Measurements from ENCODE around the gene AP2A1. TPM values are rescaled to one million over a fixed set of nuclear protein-coding genes. Genes with fewer than 3 reads are reported as not detected.
A peak's percentile ranks its signal among the peaks of the same experiment; 100 is the strongest.

The AP2A1 gene
- total RNA-seq, 2 experiments from 2014 or later, result 78.0 to 79.2 TPM

- Mint-ChIP-seq H3K9me3 (no peaks in the 10 kb centered on the region), H3K27ac (no peak overlapping the region), H3K27me3 (no peaks in the 10 kb centered on the region), H3K36me3 (ENCODE audit: low read depth) (peaks cover 51% of the 10 kb centered on the region), H3K4me1 (no peaks in the 10 kb centered on the region), H3K4me3 (no peak overlapping the region)
- DNase-seq, result no peak
- ChIA-PET CTCF (interaction anchor here (1.3 kb wide), 1 partner anchor 17 kb away, joined by 3 read pairs; no protein-coding TSS in a partner anchor), POLR2A (no interaction called here)
Observed at GRCh38 chr19:49787746-49788145, 20.9 kb downstream of the AP2A1 start.

DNA sequence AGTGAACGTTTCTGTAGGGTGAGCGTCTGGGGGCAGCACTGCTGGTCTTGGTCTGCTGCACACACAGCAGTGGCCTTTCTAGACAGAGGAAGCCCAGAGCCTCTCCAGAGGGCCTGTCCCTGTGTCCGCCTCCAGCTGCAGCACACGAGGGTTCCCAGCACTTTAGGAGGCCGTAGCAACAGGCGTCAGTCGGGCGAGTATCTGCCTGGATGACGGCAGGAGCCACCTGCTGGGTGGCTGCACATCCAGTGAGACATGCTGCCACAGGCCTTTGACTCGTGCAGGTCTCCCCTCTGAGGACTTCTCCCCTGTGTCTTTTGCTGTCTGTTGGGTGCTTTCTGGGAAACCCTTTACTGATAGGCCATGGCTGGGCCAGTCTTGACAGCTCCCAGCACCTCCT is 22.1 kb downstream of the AP2A1 start:
- no peaks in the 10 kb centered on the region for H3K27me3 Mint-ChIP-seq
- CTCF ChIA-PET, result no interaction called here
- no peak overlapping the region for H3K4me3 Mint-ChIP-seq
- no peak for DNase-seq
- peaks cover 48% of the 10 kb centered on the region for H3K36me3 Mint-ChIP-seq (ENCODE audit: low read depth)
- no peaks in the 10 kb centered on the region for H3K9me3 Mint-ChIP-seq
- no peak overlapping the region for H3K27ac Mint-ChIP-seq
- POLR2A ChIA-PET, result no interaction called here
- peaks cover 2% of the 10 kb centered on the region for H3K4me1 Mint-ChIP-seq

- H3K4me3 Mint-ChIP-seq, result no peak overlapping the region
- ChIA-PET POLR2A (no interaction called here), CTCF (no interaction called here)
Observed at GRCh38 chr19:49790866-49791265, 24.1 kb downstream of the AP2A1 start.

GRCh38 chr19:49791776-49792445 is 25.1 kb downstream of the AP2A1 start:
- ChIA-PET CTCF (no interaction called here), POLR2A (no interaction called here)
- Mint-ChIP-seq H3K36me3 (ENCODE audit: low read depth) (peaks cover 48% of the 10 kb centered on the region), H3K9me3 (no peaks in the 10 kb centered on the region), H3K4me1 (peaks cover 2% of the 10 kb centered on the region), H3K27ac (no peak overlapping the region), H3K27me3 (no peaks in the 10 kb centered on the region), H3K4me3 (no peak overlapping the region)
- DNase-seq, result no peak

More at GRCh38 chr19:49790866-49791265, 24.1 kb downstream of the AP2A1 start:
- no peak for DNase-seq
- Mint-ChIP-seq H3K27ac (no peak overlapping the region), H3K27me3 (no peaks in the 10 kb centered on the region), H3K36me3 (ENCODE audit: low read depth) (peaks cover 49% of the 10 kb centered on the region), H3K4me1 (peaks cover 2% of the 10 kb centered on the region), H3K9me3 (no peaks in the 10 kb centered on the region)

DNA sequence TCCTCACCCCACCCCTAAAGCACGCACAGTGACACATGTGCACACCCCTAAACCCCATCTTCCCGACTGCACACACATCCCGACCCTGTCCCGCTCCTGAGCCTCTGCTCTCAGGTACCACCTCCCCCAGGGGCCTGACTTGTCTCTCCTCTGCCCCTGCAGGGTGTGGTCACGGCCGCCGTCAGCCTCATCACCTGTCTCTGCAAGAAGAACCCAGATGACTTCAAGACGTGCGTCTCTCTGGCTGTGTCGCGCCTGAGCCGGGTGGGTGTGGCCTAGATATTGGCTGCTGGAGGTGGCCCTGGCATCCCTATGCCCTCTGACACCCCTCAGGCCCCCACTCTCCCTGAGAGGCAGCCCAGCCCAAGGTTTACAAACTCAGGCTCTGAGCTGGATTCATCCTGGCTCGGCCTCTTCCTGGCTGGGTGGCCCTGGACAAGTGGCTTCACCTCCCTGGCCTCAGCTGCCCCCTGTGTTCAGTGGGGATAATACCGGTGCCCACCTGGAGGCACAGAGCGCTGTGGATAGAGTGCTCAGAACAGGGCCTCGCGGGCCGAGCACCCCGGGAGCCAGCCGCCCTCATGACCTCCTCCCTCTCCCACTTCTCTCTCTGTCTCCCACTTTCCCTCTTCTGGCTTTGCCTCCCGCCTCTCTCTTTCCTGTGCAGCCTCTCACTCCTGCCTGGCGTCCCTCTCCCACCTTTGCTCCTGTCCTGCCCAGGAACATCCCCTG is 26.2 kb downstream of the AP2A1 start:
- Mint-ChIP-seq H3K4me3 (no peak overlapping the region), H3K27me3 (no peaks in the 10 kb centered on the region), H3K27ac (peak overlapping the region; percentile 26), H3K36me3 (ENCODE audit: low read depth) (peaks cover 43% of the 10 kb centered on the region), H3K4me1 (peaks cover 2% of the 10 kb centered on the region), H3K9me3 (no peaks in the 10 kb centered on the region)
- ChIA-PET POLR2A (interaction anchor here (1.2 kb wide), 1 partner anchor 10 kb away, joined by 3 read pairs; no protein-coding TSS in a partner anchor), CTCF (interaction anchor here (0.6 to 0.8 kb wide), 3 partner anchors 76 to 789 kb away, joined by 3 to 4 read pairs (median 3); no protein-coding TSS in a partner anchor)
- DNase-seq, result no peak

DNA sequence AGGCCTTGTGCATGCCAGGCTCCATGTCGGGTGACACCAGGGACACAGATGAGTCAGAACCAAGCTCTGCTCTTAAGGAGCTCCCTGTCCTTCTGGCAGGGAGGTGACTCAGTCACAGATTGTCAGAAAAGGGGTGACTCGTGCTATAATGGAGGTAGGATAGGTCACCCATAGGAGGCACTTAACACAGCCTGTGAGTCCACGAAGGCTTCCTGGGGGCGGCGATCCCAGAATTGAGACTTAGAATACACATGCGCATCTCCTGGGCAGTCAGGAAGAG is 26.7 kb downstream of the AP2A1 start:
- Mint-ChIP-seq H3K4me3 (no peak overlapping the region), H3K4me1 (peaks cover 2% of the 10 kb centered on the region), H3K27me3 (no peaks in the 10 kb centered on the region), H3K36me3 (ENCODE audit: low read depth) (peaks cover 40% of the 10 kb centered on the region), H3K27ac (peak overlapping the region; percentile 26), H3K9me3 (no peaks in the 10 kb centered on the region)
- ChIA-PET POLR2A (interaction anchor here (1.2 kb wide), 1 partner anchor 10 kb away, joined by 3 read pairs; no protein-coding TSS in a partner anchor), CTCF (interaction anchor here (0.6 to 0.8 kb wide), 3 partner anchors 76 to 789 kb away, joined by 3 to 4 read pairs (median 3); no protein-coding TSS in a partner anchor)
- DNase-seq, result no peak

DNA sequence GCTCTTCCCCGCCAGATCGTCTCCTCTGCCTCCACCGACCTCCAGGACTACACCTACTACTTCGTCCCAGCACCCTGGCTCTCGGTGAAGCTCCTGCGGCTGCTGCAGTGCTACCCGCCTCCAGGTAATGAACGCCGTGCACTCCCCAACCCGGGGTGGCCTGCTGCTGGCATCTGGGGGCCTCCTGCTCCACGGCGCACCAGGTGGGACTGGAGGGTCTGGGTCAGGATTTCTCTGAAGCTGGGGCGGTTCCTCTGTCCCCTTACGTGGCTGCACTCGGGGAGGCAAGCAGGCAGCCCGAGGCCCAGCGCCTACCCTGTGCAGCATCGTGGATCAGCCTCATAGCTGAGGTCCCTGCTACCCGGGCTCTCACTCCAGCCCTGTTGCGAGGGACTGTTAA is 28.8 kb downstream of the AP2A1 start:
- no peak overlapping the region for H3K4me3 Mint-ChIP-seq
- no peaks in the 10 kb centered on the region for H3K9me3 Mint-ChIP-seq
- ChIA-PET CTCF (no interaction called here), POLR2A (interaction anchor here (0.8 kb wide), 1 partner anchor 18 kb away, joined by 3 read pairs; the partner anchor contains the start of gene FUZ)
- peaks cover 42% of the 10 kb centered on the region for H3K36me3 Mint-ChIP-seq (ENCODE audit: low read depth)
- no peaks in the 10 kb centered on the region for H3K27me3 Mint-ChIP-seq
- no peak overlapping the region for H3K27ac Mint-ChIP-seq
- no peak for DNase-seq
- H3K4me1 Mint-ChIP-seq, result peaks cover 2% of the 10 kb centered on the region

DNA sequence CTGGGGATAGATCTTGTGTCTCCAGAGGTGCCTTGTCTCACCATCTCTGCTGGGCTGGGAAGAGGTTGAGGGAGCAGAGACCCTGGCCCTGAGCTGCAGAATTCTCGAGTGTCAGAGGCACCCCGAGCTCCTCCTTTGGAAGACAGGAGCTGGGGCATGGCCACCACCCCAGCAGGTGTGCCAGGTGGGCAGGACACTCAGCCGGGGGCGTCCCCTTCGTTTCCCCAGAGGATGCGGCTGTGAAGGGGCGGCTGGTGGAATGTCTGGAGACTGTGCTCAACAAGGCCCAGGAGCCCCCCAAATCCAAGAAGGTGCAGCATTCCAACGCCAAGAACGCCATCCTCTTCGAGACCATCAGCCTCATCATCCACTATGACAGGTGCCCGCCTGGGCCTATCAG is 31.8 kb downstream of the AP2A1 start:
- H3K36me3 Mint-ChIP-seq (ENCODE audit: low read depth), result peaks cover 40% of the 10 kb centered on the region
- H3K4me1 Mint-ChIP-seq, result no peaks in the 10 kb centered on the region
- H3K9me3 Mint-ChIP-seq, result no peaks in the 10 kb centered on the region
- CTCF ChIA-PET, result interaction anchor here (1.3 kb wide), 1 partner anchor 13 kb away, joined by 3 read pairs; no protein-coding TSS in a partner anchor
- no peak for DNase-seq
- no peak overlapping the region for H3K27ac Mint-ChIP-seq
- H3K27me3 Mint-ChIP-seq, result no peaks in the 10 kb centered on the region
- no peak overlapping the region for H3K4me3 Mint-ChIP-seq
- POLR2A ChIA-PET, result no interaction called here

GRCh38 chr19:49799271-49799797 is 32.5 kb downstream of the AP2A1 start:
- CTCF ChIA-PET, result interaction anchor here (1.3 kb wide), 1 partner anchor 14 kb away, joined by 3 read pairs; no protein-coding TSS in a partner anchor

GRCh38 chr19:49799798-49800376 is 33.1 kb downstream of the AP2A1 start:
- no peaks in the 10 kb centered on the region for H3K9me3 Mint-ChIP-seq
- peaks cover 43% of the 10 kb centered on the region for H3K36me3 Mint-ChIP-seq (ENCODE audit: low read depth)
- DNase-seq, result no peak
- no peaks in the 10 kb centered on the region for H3K27me3 Mint-ChIP-seq
- H3K4me1 Mint-ChIP-seq, result no peaks in the 10 kb centered on the region
- H3K4me3 Mint-ChIP-seq, result no peak overlapping the region
- CTCF ChIA-PET, result interaction anchor here (0.5 to 1.3 kb wide), 2 partner anchors 14 to 68 kb away, joined by 3 read pairs; partner anchors contain the start of gene PNKP
- no peak overlapping the region for H3K27ac Mint-ChIP-seq
- POLR2A ChIA-PET, result interaction anchor here (1.4 kb wide), 1 partner anchor 12 kb away, joined by 4 read pairs; no protein-coding TSS in a partner anchor

More at GRCh38 chr19:49799271-49799797, 32.5 kb downstream of the AP2A1 start:
- Mint-ChIP-seq H3K36me3 (ENCODE audit: low read depth) (peaks cover 42% of the 10 kb centered on the region), H3K27me3 (no peaks in the 10 kb centered on the region), H3K4me1 (no peaks in the 10 kb centered on the region), H3K9me3 (no peaks in the 10 kb centered on the region), H3K27ac (no peak overlapping the region), H3K4me3 (no peak overlapping the region)
- no peak for DNase-seq
- POLR2A ChIA-PET, result no interaction called here

DNA sequence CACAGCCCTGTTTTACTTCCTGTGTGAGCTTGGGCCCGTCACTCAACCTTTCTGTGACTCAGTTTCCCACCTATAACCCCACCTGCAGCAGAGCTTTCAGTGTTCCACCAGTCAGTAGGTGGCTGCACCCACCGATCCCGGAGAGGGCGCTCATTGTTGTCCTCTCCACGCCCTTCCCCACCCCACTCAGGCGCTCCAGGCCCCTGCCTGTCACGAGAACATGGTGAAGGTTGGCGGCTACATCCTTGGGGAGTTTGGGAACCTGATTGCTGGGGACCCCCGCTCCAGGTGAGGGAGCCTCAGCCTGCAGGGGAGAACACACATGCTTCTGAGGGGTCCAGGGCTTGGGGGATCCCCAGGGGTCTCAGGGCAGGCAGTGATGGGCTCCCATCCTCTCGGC is 34.0 kb downstream of the AP2A1 start:
- Mint-ChIP-seq H3K4me1 (no peaks in the 10 kb centered on the region), H3K36me3 (ENCODE audit: low read depth) (peaks cover 34% of the 10 kb centered on the region), H3K27ac (no peak overlapping the region), H3K27me3 (no peaks in the 10 kb centered on the region), H3K4me3 (no peak overlapping the region), H3K9me3 (no peaks in the 10 kb centered on the region)
- CTCF ChIA-PET, result no interaction called here
- POLR2A ChIA-PET, result interaction anchor here (1.4 kb wide), 1 partner anchor 12 kb away, joined by 4 read pairs; no protein-coding TSS in a partner anchor
- no peak for DNase-seq

DNA sequence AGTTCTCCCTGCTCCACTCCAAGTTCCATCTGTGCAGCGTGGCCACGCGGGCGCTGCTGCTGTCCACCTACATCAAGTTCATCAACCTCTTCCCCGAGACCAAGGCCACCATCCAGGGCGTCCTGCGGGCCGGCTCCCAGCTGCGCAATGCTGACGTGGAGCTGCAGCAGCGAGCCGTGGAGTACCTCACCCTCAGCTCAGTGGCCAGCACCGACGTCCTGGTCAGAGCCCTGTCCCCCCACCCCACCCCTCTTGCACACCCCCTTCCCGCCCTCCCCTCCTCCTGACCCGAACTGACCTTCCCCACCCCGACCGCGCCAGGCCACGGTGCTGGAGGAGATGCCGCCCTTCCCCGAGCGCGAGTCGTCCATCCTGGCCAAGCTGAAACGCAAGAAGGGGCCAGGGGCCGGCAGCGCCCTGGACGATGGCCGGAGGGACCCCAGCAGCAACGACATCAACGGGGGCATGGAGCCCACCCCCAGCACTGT is 34.6 kb downstream of the AP2A1 start:
- no peak overlapping the region for H3K27ac Mint-ChIP-seq
- no peaks in the 10 kb centered on the region for H3K9me3 Mint-ChIP-seq
- peaks cover 3% of the 10 kb centered on the region for H3K4me1 Mint-ChIP-seq
- no peak overlapping the region for H3K4me3 Mint-ChIP-seq
- ChIA-PET CTCF (no interaction called here), POLR2A (interaction anchor here (1.4 kb wide), 1 partner anchor 11 kb away, joined by 4 read pairs; no protein-coding TSS in a partner anchor)
- H3K27me3 Mint-ChIP-seq, result no peaks in the 10 kb centered on the region
- H3K36me3 Mint-ChIP-seq (ENCODE audit: low read depth), result peaks cover 35% of the 10 kb centered on the region
- no peak for DNase-seq
